T-helper 1 cell treated with Interleukin-12 subunit alpha and Interleukin-12 subunit beta and Interleukin-4 antibody, amounts not matched to agents 30 μg/mL and 1 μg/mL, for 36 hours (primary cell): ENCODE data around the gene WDR72.

ENCODE experiments used
- H3K27ac Mint-ChIP-seq: one replicate; pipeline ENCODE4 v1.8.0; 2021; ENCODE audit warnings: mild to moderate bottlenecking, mixed read lengths
- H3K27me3 Mint-ChIP-seq: one replicate; pipeline ENCODE4 v1.8.0; 2021; ENCODE audit warnings: low read depth, mixed read lengths
- H3K36me3 Mint-ChIP-seq: one replicate; pipeline ENCODE4 v1.8.0; 2021; ENCODE audit warnings: low read depth, mixed read lengths
- H3K4me1 Mint-ChIP-seq: one replicate; pipeline ENCODE4 v1.8.0; 2021; ENCODE audit warnings: low read depth, mixed read lengths
- H3K4me3 Mint-ChIP-seq: one replicate; pipeline ENCODE4 v1.8.0; 2021; ENCODE audit warnings: mild to moderate bottlenecking, moderate library complexity, mixed read lengths
- H3K9me3 Mint-ChIP-seq: one replicate; pipeline ENCODE4 v1.8.0; 2021; ENCODE audit warnings: mixed read lengths

Gene WDR72

GRCh38 chr15:53588773-53589172 lies 170.7 kb downstream of the WDR72 start:
- Mint-ChIP-seq H3K4me3 (no peak overlapping the region), H3K36me3 (no peaks in the 10 kb centered on the region), H3K9me3 (no peaks in the 10 kb centered on the region), H3K27ac (no peak overlapping the region), H3K27me3 (no peaks in the 10 kb centered on the region), H3K4me1 (peaks cover 2% of the 10 kb centered on the region)

- Mint-ChIP-seq H3K27me3 (no peaks in the 10 kb centered on the region), H3K9me3 (no peaks in the 10 kb centered on the region), H3K4me1 (peaks cover 2% of the 10 kb centered on the region), H3K36me3 (no peaks in the 10 kb centered on the region), H3K27ac (no peak overlapping the region), H3K4me3 (no peak overlapping the region)
These were observed 172.7 kb downstream of the WDR72 start for GRCh38 chr15:53586799-53587198.

GRCh38 chr15:53581513-53581912 lies 177.9 kb downstream of the WDR72 start:
- H3K4me3 Mint-ChIP-seq: no peak overlapping the region
- H3K9me3 Mint-ChIP-seq: no peaks in the 10 kb centered on the region

GRCh38 chr15:53580366-53580765 lies 179.1 kb downstream of the WDR72 start:
- Mint-ChIP-seq H3K27ac (no peak overlapping the region), H3K27me3 (no peaks in the 10 kb centered on the region), H3K36me3 (no peaks in the 10 kb centered on the region), H3K4me3 (no peak overlapping the region), H3K4me1 (no peaks in the 10 kb centered on the region), H3K9me3 (no peaks in the 10 kb centered on the region)

More at GRCh38 chr15:53581513-53581912, 177.9 kb downstream of the WDR72 start:
- H3K27ac Mint-ChIP-seq: no peak overlapping the region
- H3K36me3 Mint-ChIP-seq: no peaks in the 10 kb centered on the region
- H3K27me3 Mint-ChIP-seq: no peaks in the 10 kb centered on the region
- H3K4me1 Mint-ChIP-seq: peaks cover under 1% of the 10 kb centered on the region

- Mint-ChIP-seq H3K9me3 (no peaks in the 10 kb centered on the region), H3K4me1 (no peaks in the 10 kb centered on the region), H3K27ac (no peak overlapping the region), H3K36me3 (no peaks in the 10 kb centered on the region), H3K27me3 (no peaks in the 10 kb centered on the region), H3K4me3 (no peak overlapping the region)
These were observed 182.6 kb downstream of the WDR72 start for GRCh38 chr15:53576841-53577240.

- Mint-ChIP-seq H3K4me1 (no peaks in the 10 kb centered on the region), H3K27me3 (no peaks in the 10 kb centered on the region), H3K36me3 (no peaks in the 10 kb centered on the region), H3K9me3 (no peaks in the 10 kb centered on the region), H3K4me3 (no peak overlapping the region), H3K27ac (no peak overlapping the region)
These were observed 186.4 kb downstream of the WDR72 start for GRCh38 chr15:53573091-53573490.

- Mint-ChIP-seq H3K4me1 (no peaks in the 10 kb centered on the region), H3K9me3 (no peaks in the 10 kb centered on the region), H3K36me3 (no peaks in the 10 kb centered on the region), H3K4me3 (no peak overlapping the region), H3K27ac (no peak overlapping the region), H3K27me3 (no peaks in the 10 kb centered on the region)
These were observed 189.5 kb downstream of the WDR72 start for GRCh38 chr15:53569751-53570480.

GRCh38 chr15:53566912-53567311 lies 192.6 kb downstream of the WDR72 start:
- no peaks in the 10 kb centered on the region for H3K9me3 Mint-ChIP-seq
- H3K4me1 Mint-ChIP-seq: no peaks in the 10 kb centered on the region
- H3K36me3 Mint-ChIP-seq: no peaks in the 10 kb centered on the region
- no peak overlapping the region for H3K27ac Mint-ChIP-seq
- H3K27me3 Mint-ChIP-seq: no peaks in the 10 kb centered on the region
- no peak overlapping the region for H3K4me3 Mint-ChIP-seq

GRCh38 chr15:53565721-53566120 lies 193.7 kb downstream of the WDR72 start:
- Mint-ChIP-seq H3K4me1 (no peaks in the 10 kb centered on the region), H3K36me3 (no peaks in the 10 kb centered on the region), H3K27ac (no peak overlapping the region), H3K4me3 (no peak overlapping the region), H3K9me3 (no peaks in the 10 kb centered on the region), H3K27me3 (no peaks in the 10 kb centered on the region)

- no peaks in the 10 kb centered on the region for H3K27me3 Mint-ChIP-seq
- no peaks in the 10 kb centered on the region for H3K9me3 Mint-ChIP-seq
- no peaks in the 10 kb centered on the region for H3K4me1 Mint-ChIP-seq
- no peak overlapping the region for H3K27ac Mint-ChIP-seq
- no peak overlapping the region for H3K4me3 Mint-ChIP-seq
- no peaks in the 10 kb centered on the region for H3K36me3 Mint-ChIP-seq
These were observed 194.8 kb downstream of the WDR72 start for GRCh38 chr15:53564647-53565046.

- Mint-ChIP-seq H3K9me3 (no peaks in the 10 kb centered on the region), H3K27me3 (no peaks in the 10 kb centered on the region), H3K4me3 (no peak overlapping the region), H3K36me3 (no peaks in the 10 kb centered on the region), H3K27ac (no peak overlapping the region), H3K4me1 (no peaks in the 10 kb centered on the region)
These were observed 195.8 kb downstream of the WDR72 start for GRCh38 chr15:53563627-53564026.

GRCh38 chr15:53559364-53560277 lies 199.8 kb downstream of the WDR72 start:
- Mint-ChIP-seq H3K9me3 (no peaks in the 10 kb centered on the region), H3K4me3 (no peak overlapping the region), H3K4me1 (no peaks in the 10 kb centered on the region), H3K27ac (no peak overlapping the region), H3K27me3 (no peaks in the 10 kb centered on the region), H3K36me3 (no peaks in the 10 kb centered on the region)

- Mint-ChIP-seq H3K4me1 (no peaks in the 10 kb centered on the region), H3K9me3 (no peaks in the 10 kb centered on the region), H3K4me3 (no peak overlapping the region), H3K36me3 (no peaks in the 10 kb centered on the region), H3K27me3 (no peaks in the 10 kb centered on the region), H3K27ac (no peak overlapping the region)
These were observed 201.1 kb downstream of the WDR72 start for GRCh38 chr15:53558384-53558783.

- Mint-ChIP-seq H3K27me3 (no peaks in the 10 kb centered on the region), H3K4me1 (no peaks in the 10 kb centered on the region), H3K9me3 (no peaks in the 10 kb centered on the region), H3K27ac (no peak overlapping the region), H3K36me3 (no peaks in the 10 kb centered on the region), H3K4me3 (no peak overlapping the region)
These were observed 204.2 kb downstream of the WDR72 start for GRCh38 chr15:53555226-53555625.

- H3K4me3 Mint-ChIP-seq: no peak overlapping the region
- no peaks in the 10 kb centered on the region for H3K36me3 Mint-ChIP-seq
- H3K9me3 Mint-ChIP-seq: peaks cover 4% of the 10 kb centered on the region
- no peaks in the 10 kb centered on the region for H3K4me1 Mint-ChIP-seq
- no peaks in the 10 kb centered on the region for H3K27me3 Mint-ChIP-seq
- no peak overlapping the region for H3K27ac Mint-ChIP-seq
These were observed 209.7 kb downstream of the WDR72 start for GRCh38 chr15:53549697-53550305.
